ENCODE results near the gene ATAD5.

Gene ATAD5

DNA sequence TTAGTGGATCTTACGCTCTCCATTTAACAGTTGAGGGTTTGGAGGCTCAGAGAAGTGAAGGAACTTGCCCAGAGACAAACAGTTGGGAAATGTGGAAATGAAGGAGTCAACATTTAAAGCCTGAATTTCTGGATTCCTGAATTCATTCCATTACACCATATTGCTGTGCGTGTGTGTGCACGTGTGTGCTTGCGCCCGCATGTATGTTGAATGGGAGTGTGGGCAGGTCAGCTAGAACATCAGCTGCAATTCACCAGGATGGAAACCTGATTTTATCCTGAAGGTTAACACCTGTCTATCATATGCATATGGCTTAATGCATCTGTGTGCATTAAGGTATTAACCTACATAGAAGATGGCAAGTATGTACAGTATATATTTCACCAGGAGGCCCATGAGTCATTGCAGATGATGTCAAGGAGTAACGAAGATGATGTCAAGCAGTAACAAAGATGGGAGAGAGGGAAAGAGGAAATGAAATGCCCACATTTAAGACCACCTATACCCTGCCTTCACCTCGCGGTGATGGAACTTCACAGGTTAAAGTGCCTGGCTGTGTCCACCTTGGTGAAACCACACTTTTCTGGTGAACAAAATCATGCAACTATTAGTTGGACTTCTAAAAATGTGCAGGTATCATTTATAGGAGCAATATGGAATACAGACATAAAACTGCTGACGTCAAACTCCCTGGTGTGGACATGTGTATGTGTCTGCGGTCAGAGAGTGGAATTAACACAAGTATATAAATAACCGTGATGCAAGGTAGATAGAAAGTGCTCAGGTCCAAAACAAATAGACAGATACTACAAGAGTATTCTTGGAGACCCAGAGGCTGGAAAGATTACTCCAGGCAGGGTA is 89.1 kb downstream of the ATAD5 start:
- Histone ChIP-seq H3K27ac (no peak overlapping the region), H3K9me3 (ENCODE audit: severe bottlenecking) (no peaks in the 10 kb centered on the region), H3K27me3 (ENCODE audit: insufficient read depth, low read depth, severe bottlenecking) (peaks cover 12% of the 10 kb centered on the region), H3K36me3 (no peaks in the 10 kb centered on the region), H3K4me3 (ENCODE audit: low read depth, low read length) (peak overlapping the region; percentile 33; the same call in 1 of the 2 replicates)
- no peak for DNase-seq
- TF ChIP-seq, protein P1, sequence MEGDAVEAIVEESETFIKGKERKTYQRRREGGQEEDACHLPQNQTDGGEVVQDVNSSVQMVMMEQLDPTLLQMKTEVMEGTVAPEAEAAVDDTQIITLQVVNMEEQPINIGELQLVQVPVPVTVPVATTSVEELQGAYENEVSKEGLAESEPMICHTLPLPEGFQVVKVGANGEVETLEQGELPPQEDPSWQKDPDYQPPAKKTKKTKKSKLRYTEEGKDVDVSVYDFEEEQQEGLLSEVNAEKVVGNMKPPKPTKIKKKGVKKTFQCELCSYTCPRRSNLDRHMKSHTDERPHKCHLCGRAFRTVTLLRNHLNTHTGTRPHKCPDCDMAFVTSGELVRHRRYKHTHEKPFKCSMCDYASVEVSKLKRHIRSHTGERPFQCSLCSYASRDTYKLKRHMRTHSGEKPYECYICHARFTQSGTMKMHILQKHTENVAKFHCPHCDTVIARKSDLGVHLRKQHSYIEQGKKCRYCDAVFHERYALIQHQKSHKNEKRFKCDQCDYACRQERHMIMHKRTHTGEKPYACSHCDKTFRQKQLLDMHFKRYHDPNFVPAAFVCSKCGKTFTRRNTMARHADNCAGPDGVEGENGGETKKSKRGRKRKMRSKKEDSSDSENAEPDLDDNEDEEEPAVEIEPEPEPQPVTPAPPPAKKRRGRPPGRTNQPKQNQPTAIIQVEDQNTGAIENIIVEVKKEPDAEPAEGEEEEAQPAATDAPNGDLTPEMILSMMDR (IDR thresholded peaks at IDR 0.05; ENCODE audit: low read depth, low read length), result no peak

DNA sequence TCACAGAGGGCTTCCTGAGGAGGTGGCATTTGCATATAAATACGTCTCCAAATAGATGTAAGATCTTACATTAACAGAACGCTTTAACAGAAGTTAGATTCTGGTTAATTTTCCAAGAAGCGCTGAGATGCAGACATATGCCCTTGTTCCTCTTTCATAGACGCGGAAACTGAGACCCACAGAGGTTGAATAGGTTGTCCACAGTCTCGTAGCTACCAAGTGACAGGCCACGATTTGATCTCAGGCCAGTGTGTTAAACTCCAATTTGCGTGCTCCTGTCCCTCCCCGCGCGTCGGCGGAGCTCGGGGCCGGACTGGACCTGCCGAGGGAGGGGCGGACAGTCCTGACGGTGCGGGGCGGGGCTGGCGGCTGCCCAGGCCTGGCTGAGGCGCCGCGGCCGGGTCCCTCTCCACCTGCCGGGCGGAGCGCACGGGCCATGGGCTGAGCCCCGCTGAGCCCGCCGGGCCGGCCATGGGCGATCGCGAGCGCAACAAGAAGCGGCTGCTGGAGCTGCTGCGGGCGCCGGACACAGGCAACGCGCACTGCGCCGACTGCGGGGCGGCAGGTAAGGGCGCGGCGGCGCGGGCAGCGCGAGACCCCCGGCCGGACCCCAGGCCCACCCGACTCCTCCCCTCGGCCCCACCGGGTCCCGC is 89.9 kb downstream of the ATAD5 start, which contains the start of gene ADAP2:
Gene ADAP2, plus strand, starts transcription at position 402 of the 653 bp plus-strand sequence. Its CDS starts 70 bp downstream, at position 472.
- H3K27ac ChIP-seq, result no peak within 1 kb of the TSS
- no peaks in the 10 kb centered on the region for H3K9me3 ChIP-seq (ENCODE audit: severe bottlenecking)
- DNase-seq, result peak; percentile 57
- H3K27me3 ChIP-seq (ENCODE audit: insufficient read depth, low read depth, severe bottlenecking), result peaks cover 12% of the 10 kb centered on the region
- TF ChIP-seq, protein P1 (IDR thresholded peaks at IDR 0.05; ENCODE audit: low read depth, low read length), result no peak
- H3K36me3 ChIP-seq, result no peaks in the 10 kb centered on the region
- peak within 1 kb of the TSS; percentile 33 for H3K4me3 ChIP-seq (ENCODE audit: low read depth, low read length)

DNA sequence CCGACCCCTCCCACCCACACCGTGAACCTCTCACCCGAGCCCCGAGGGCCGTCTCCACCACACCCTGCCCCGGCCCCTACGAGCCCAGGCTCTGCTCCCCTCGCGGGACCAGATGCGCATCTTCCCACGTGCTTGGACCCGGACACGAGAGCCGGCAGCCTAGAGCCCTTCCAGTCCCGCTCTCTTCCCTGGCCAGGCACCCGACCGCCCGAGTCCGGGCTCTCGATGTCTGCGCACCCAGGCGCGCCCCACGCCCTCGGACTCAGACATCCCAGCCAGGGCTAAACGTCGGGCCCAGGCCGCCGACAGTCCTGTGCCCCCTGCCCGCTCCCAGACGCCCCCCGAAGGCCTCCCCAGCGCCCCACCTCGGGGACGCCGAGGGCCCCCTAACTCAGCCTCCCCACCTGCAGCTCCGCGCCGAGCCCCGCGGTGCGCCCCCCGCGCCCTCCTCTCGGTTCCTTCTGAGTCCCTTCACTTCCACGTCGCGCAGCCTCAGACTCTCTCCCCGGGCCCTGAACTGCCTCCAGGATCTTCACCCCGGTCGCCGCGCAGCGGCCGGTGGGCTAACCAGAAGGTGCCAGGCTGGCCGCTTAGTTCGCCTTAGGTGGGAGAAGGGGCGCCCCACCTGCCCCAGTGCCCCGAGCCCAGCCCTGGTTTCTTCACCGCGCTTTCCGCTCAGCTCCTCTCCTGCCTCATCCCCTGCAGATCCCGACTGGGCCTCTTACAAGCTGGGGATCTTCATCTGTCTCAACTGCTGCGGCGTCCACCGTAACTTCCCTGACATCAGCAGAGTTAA is 90.7 kb downstream of the ATAD5 start:
- TF ChIP-seq, protein P1 (IDR thresholded peaks at IDR 0.05; ENCODE audit: low read depth, low read length), result no peak
- peaks cover 12% of the 10 kb centered on the region for H3K27me3 ChIP-seq (ENCODE audit: insufficient read depth, low read depth, severe bottlenecking)
- DNase-seq, result peak; percentile 15
- no peak overlapping the region for H3K27ac ChIP-seq
- H3K4me3 ChIP-seq (ENCODE audit: low read depth, low read length), result peak overlapping the region; percentile 33
- H3K9me3 ChIP-seq (ENCODE audit: severe bottlenecking), result no peaks in the 10 kb centered on the region
- no peaks in the 10 kb centered on the region for H3K36me3 ChIP-seq

DNA sequence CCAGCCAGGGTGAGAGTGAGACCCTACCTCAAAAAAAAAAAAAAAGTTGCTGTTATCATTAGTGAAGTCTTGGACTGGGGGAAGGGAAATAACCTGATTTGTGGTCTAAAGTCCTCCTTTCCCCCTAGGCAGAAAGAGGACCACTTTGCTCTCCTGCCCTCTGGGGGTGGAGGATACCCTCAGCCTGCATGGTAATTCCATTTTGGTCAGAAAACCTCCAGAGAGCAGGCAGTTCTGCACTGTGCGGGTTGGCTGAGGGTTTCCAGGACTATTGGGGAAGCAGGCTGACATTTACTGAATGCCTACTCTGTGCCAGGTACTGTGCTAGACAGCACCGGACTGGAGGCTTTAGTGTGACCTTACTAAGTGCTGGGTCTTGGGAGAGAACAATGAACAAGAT is 92.6 kb downstream of the ATAD5 start:
- no peaks in the 10 kb centered on the region for H3K36me3 ChIP-seq
- no peak for DNase-seq

DNA sequence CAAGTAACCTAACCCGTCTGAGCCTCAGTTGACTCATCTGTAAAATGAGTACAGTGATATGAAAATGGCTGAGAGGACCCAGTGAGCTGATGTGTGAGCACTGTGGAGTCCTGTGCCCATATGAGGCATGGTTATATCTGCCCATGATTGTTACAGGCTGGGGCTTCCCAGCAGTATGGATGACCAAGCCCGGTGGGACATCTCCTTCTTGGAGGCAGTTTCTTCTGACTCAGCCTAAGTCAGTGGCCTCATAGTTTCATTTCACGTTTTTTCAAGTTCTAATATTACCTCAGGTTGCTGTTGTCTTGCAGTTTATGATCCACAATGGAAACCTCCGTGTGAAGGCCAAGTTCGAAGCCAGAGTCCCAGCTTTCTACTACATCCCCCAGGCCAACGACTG is 94.8 kb downstream of the ATAD5 start:
- no peak for DNase-seq
- Histone ChIP-seq H3K27ac (no peak overlapping the region), H3K36me3 (no peaks in the 10 kb centered on the region), H3K4me3 (ENCODE audit: low read depth, low read length) (no peak overlapping the region), H3K9me3 (ENCODE audit: severe bottlenecking) (no peaks in the 10 kb centered on the region), H3K27me3 (ENCODE audit: insufficient read depth, low read depth, severe bottlenecking) (peaks cover 9% of the 10 kb centered on the region)
- TF ChIP-seq, protein P1 (IDR thresholded peaks at IDR 0.05; ENCODE audit: low read depth, low read length), result no peak

More for the DNA sequence above, 92.6 kb downstream of the ATAD5 start:
- Histone ChIP-seq H3K4me3 (ENCODE audit: low read depth, low read length) (no peak overlapping the region), H3K9me3 (ENCODE audit: severe bottlenecking) (no peaks in the 10 kb centered on the region), H3K27ac (no peak overlapping the region), H3K27me3 (ENCODE audit: insufficient read depth, low read depth, severe bottlenecking) (peaks cover 12% of the 10 kb centered on the region)
- TF ChIP-seq, protein P1 (IDR thresholded peaks at IDR 0.05; ENCODE audit: low read depth, low read length), result no peak

All from WERI-Rb-1 (cell line).